Naive B cell (primary cell): ENCODE measurements around the gene POLR2J. TPM values are rescaled to one million over a fixed set of nuclear protein-coding genes. Genes with fewer than 3 reads are reported as not detected.
"Not testable (repeated sequence)": the region's sequence is repeated elsewhere in the genome, so short reads cannot be mapped to it uniquely, and the experiment has no call there.

Experiments used
- ATAC-seq, 2 donors: fragments of 150-1000 bp; cut with Tn5 transposase; 2 replicates each; pipeline ENCODE4 v1.10.0; 2021; ENCODE audit warnings: low read depth in 2 of 2, mild to moderate bottlenecking in 2 of 2, moderate library complexity in 2 of 2
- DNase-seq: peaks from one replicate; pipeline ENCODE4 v3.0.0; 2022
- H3K27ac Mint-ChIP-seq, 6 donors: one replicate each; pipeline ENCODE4 v1.8.0; 2020 to 2022; ENCODE audit warnings: mild to moderate bottlenecking in 6 of 6, mixed read lengths in 6 of 6, moderate library complexity in 5 of 6, inconsistent platforms in 2 of 6
- H3K27me3 Mint-ChIP-seq, 3 donors: one replicate each; pipeline ENCODE4 v1.8.0; 2021 to 2022; ENCODE audit warnings: mixed read lengths in 3 of 3, mild to moderate bottlenecking in 1 of 3
- H3K36me3 Mint-ChIP-seq, 2 donors: one replicate each; pipeline ENCODE4 v1.8.0; 2020 to 2022; ENCODE audit warnings: mixed read lengths in 2 of 2, inconsistent platforms in 1 of 2, mild to moderate bottlenecking in 1 of 2
- H3K4me1 Mint-ChIP-seq, 3 donors: one replicate each; pipeline ENCODE4 v1.8.0; 2020 to 2022; ENCODE audit warnings: mixed read lengths in 3 of 3, inconsistent platforms in 1 of 3, mild to moderate bottlenecking in 1 of 3, moderate library complexity in 1 of 3
- H3K4me3 Mint-ChIP-seq, 8 donors: one replicate each; pipeline ENCODE4 v1.8.0; 2020 to 2022; ENCODE audit warnings: mild to moderate bottlenecking in 8 of 8, mixed read lengths in 8 of 8, moderate library complexity in 8 of 8, inconsistent platforms in 2 of 8
- H3K9me3 Mint-ChIP-seq, 7 donors: one replicate each; pipeline ENCODE4 v1.8.0; 2020 to 2022; ENCODE audit warnings: mixed read lengths in 7 of 7, mild to moderate bottlenecking in 5 of 7, inconsistent platforms in 2 of 7, moderate library complexity in 1 of 7
- polyA plus RNA-seq, 6 donors: library from polyadenylated mRNA; unstranded; fragments of 300-500 nt; fragmentation: Illumina TruSeq; gene quantifications; one replicate each; pipeline ENCODE4 v1.2.3, GENCODE V29; 2021; ENCODE audit warnings: low read depth in 6 of 6

POLR2J gene
- polyA plus RNA-seq, 6 donors from 2014 or later = 65.4 to 149 (median 107) TPM

DNA sequence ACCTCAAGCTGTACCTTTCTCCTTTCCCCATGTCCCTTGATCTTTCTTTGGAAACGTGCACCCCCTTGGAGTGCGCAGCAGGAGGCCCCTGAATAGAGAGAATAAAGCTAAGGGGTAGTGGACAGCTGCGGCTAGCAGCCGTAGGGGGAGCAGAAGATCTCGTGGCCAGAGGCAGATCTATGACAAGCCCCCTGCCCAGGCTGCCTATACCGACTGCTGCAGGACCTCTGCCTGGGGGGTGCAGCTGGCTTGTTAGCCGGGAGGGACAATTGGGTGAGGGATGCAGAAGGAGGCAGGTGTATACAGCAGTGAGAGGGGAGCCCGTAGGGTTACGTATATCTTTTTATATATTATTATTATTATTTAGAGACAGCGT lies 475 bp upstream of the POLR2J start:
- Mint-ChIP-seq H3K4me3 (peak overlapping the region in 1 of 8 donors; percentile 78), H3K27ac (peak overlapping the region in 1 of 6 donors; percentile 77)
- H3K4me1 Mint-ChIP-seq, H3K9me3 Mint-ChIP-seq, DNase-seq, H3K36me3 Mint-ChIP-seq, H3K27me3 Mint-ChIP-seq: not testable (repeated sequence)
- peak; percentile 6 to 13 for ATAC-seq

DNA sequence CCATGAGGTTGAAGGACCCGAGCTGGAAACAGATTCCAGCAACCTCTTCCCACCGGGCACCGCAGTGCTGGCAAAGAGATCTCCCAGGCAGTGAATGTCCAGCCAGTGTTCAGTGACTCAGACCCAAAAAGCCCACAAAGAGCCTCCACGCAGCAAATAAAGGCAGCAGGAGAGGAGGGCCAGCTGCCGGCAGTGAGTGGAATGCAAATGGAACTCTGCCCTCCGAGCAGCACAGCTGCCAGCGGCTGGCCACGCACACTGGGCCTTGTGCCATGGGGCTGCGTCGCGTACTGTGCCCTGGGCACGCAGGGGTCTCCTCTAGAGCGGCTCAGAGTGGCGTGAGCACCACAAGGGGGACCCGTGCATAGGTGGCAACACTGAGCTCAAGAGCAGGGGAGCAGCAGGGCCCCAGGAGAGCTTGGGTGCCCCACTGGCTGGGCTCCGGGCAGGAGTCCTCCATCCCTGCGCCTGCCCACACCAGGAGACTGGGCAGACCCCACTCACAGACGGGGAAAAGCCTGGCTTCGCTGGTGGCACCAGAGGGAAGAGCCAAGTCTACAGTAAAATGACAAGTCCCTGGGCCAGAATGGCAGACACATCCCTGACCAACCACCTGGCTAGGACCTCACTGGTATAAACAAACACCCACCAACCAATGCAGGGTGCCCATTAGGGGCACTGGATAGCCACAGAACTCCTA lies 3.8 kb downstream of the POLR2J start:
- not testable (repeated sequence) for H3K4me3 Mint-ChIP-seq, H3K4me1 Mint-ChIP-seq, H3K36me3 Mint-ChIP-seq, H3K27ac Mint-ChIP-seq, H3K27me3 Mint-ChIP-seq, H3K9me3 Mint-ChIP-seq, DNase-seq, ATAC-seq

DNA sequence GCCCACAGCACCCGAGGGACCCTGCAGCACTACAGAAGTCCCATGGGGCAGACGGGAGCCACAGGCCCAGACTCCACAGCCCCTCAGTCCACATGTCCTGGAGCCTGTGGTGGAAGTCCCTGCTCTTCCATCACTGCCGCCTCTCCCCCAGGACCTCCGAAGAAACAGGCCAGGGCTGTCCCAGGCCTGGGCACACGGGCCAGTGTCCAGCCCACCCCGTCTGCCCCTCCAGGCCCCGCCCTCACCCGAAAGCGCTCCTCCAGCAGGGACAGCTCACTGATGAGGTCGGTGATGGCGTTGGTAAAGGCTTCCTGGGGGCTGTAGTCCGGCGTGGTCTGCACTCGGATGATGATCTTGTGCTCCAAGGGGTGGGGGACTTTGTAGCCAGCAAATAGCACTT lies 4.6 kb downstream of the POLR2J start:
- H3K27me3 Mint-ChIP-seq, H3K36me3 Mint-ChIP-seq, H3K4me1 Mint-ChIP-seq, H3K27ac Mint-ChIP-seq, DNase-seq, H3K9me3 Mint-ChIP-seq, ATAC-seq, H3K4me3 Mint-ChIP-seq: not testable (repeated sequence)

DNA sequence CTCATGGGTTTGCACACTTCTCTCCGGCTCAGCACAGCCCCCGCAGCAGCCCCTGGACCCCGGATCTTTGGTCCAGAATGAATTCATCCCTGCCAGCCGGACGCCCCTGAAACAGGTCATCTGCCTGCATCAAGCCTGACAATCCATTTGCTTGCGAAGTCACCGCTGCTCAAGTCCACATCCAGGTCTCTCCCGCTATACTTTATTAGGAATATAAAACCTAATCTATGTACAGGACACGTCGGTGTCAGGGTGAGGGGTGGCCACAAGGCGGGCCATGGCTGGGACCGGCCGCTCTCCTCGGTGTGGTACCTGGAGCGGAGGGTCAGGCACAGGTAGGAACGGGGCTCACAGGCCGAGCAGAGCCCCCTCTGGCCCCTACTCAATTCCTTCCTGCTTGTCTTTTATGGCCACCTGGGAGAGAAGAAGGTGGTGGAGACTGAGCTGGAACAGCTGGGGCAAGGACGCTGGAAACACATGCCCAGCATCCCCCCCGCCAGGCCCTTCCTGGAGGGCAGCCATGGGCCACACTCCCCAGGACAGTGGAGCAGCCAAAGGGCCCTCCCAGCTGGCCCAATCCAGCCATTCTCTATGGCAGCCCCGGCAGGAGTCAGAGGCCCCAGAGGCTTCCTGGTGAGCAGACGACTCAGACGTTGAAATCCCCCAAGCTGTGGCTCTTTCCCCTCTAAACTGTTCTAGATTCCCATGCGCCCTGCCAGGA lies 5.3 kb downstream of the POLR2J start:
- no peaks in the 10 kb centered on the region for H3K9me3 Mint-ChIP-seq
- H3K4me3 Mint-ChIP-seq = peak overlapping the region in 1 of 8 donors; percentile 47
- DNase-seq = no peak
- peak overlapping the region in 2 of 6 donors; percentile 18 to 47 for H3K27ac Mint-ChIP-seq
- no peaks in the 10 kb centered on the region for H3K27me3 Mint-ChIP-seq
- H3K36me3 Mint-ChIP-seq = no peaks in the 10 kb centered on the region
- ATAC-seq = no peak
- peaks cover 0 to 8% (median 0%) of the 10 kb centered on the region in 3 donors for H3K4me1 Mint-ChIP-seq

DNA sequence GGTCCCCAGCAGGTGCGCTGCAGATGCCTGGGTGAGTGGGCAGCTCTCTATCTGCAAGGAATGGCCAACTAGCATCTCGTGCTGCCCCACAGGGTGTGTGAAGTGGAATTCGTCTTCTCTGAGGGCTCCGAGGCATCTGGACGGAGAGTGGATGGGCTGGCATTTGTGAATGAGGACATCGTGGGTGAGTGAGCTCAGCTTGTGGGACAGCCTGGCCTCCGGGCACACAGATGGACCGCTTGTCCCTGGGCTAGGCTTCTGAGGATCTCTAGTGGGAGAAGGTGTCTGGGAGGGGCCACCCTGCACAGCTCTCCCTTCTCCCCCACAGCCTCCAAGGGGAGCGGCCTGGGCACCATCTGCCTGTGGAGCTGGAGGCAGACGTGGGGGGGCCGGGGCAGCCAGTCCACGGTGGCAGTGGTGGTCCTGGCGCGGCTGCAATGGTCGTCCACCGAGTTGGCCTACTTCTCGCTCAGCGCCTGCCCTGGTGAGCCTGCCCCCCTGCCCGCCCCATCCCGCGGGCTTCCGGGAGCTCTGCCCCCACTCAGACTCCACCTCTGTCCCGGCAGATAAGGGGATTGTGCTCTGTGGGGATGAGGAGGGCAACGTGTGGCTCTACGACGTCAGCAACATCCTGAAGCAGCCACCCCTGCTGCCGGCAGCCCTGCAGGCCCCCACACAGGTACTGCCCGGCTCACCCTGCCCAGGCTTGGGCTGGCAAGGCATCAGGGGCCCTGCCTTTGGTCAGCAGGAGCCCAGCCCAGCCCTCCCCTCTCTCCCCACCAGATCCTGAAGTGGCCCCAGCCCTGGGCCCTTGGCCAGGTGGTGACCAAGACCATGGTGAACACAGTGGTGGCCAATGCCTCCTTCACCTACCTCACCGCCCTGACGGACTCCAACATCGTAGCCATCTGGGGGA lies 6.3 kb downstream of the POLR2J start:
- Mint-ChIP-seq H3K4me3 (peak overlapping the region in 1 of 8 donors; percentile 49), H3K27ac (peak overlapping the region in 2 of 6 donors; percentile 70 to 84), H3K27me3 (no peaks in the 10 kb centered on the region), H3K4me1 (peaks cover 0 to 8% (median 2%) of the 10 kb centered on the region in 3 donors), H3K36me3 (no peaks in the 10 kb centered on the region), H3K9me3 (no peaks in the 10 kb centered on the region)
- ATAC-seq = no peak
- no peak for DNase-seq

DNA sequence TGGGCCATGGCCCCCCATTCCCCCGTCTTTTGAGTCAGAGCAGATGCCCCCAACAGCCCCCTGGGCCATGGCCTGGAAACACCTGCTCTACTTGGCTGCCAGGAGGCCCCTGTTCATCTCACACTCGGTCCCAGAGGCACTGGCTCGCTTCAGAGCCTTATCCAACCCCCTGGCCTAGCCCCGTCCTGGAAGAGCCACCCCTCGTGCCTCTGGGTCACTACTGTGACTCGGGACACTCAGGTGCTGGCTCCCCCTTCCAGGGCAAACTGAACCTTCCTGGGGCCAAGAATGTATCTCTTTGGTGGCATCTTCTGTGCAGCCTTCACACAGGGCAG lies 7.0 kb downstream of the POLR2J start:
- no peaks in the 10 kb centered on the region for H3K36me3 Mint-ChIP-seq
- DNase-seq (no peak), ATAC-seq (no peak)
- H3K9me3 Mint-ChIP-seq = no peaks in the 10 kb centered on the region
- peaks cover 3 to 10% (median 8%) of the 10 kb centered on the region in 3 donors for H3K4me1 Mint-ChIP-seq
- peak overlapping the region in 2 of 6 donors; percentile 70 to 84 for H3K27ac Mint-ChIP-seq
- no peaks in the 10 kb centered on the region for H3K27me3 Mint-ChIP-seq
- H3K4me3 Mint-ChIP-seq = peak overlapping the region in 1 of 8 donors; percentile 49

DNA sequence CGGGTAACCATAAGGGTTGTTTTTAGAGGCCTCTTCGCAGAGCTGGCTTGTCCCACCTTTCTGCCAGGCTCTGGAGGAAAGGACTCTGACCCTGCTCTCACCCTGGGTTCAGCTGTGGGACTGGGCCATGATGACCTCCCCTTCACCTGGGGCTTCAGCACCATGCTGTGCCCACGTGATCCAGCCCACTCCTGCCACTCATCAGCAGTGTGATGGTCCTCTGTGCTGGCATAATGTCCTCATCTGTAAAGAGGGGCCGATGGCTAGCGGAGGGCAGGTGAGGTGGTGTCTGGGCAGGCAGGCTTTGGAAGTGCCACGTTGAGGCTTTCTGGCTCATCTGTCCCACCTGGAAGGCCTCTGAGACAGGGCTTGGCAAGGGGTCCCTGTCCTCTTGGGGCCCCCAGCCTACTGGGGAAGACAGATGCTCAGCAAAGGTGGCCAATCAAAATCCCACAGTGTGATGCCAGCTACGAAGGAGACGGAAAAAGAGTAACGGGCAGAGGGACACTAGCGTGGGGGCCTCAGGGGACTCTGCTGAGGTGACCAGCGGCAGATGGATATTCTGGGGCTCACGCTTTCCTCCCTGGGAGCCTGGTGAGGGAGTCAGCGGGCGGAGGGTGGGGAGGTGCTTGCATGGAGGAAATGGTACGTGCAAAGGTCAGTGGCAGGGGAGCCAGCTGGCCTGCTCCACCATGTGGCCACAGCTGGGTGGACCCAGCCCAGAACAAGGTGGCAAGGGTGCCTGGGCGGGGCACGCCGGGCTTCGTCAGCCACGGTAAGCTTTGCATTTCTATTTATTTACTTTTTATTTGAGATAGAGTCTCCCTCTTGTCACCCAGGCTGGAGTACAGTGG lies 8.5 kb downstream of the POLR2J start:
- peak overlapping the region in 1 of 6 donors; percentile 24 for H3K27ac Mint-ChIP-seq
- no peaks in the 10 kb centered on the region for H3K27me3 Mint-ChIP-seq
- peaks cover 15 to 23% (median 17%) of the 10 kb centered on the region in 3 donors for H3K4me1 Mint-ChIP-seq
- peak overlapping the region in 1 of 8 donors; percentile 41 for H3K4me3 Mint-ChIP-seq
- DNase-seq = no peak
- no peak for ATAC-seq
- no peaks in the 10 kb centered on the region for H3K9me3 Mint-ChIP-seq
- no peaks in the 10 kb centered on the region for H3K36me3 Mint-ChIP-seq

DNA sequence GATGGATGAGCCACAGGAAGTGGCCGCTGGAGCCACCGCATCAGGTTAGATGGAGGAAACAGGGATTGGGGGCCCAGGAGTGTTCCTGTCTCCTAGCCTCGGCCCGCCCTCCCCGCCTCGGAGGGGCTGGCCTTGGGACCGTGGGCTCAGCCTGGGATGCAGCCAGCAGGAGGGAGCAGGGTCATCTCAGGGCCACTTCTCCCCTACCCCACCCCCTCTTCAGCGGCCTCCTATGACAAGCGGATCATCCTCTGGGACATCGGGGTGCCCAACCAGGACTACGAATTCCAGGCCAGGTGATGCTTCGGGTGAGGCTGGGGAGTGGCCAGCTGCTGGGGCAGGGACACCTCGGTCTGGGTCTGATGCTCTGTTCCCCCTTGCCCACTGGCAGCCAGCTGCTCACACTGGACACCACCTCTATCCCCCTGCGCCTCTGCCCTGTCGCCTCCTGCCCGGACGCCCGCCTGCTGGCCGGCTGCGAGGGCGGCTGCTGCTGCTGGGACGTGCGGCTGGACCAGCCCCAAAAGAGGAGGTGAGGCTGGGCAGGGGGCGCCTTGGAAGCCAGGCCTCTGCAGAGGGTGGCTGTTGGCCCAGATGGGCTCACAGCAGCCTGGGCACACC lies 9.3 kb downstream of the POLR2J start:
- DNase-seq (no peak), ATAC-seq (no peak)
- no peaks in the 10 kb centered on the region for H3K27me3 Mint-ChIP-seq
- no peak overlapping the region for H3K27ac Mint-ChIP-seq
- no peak overlapping the region for H3K4me3 Mint-ChIP-seq
- no peaks in the 10 kb centered on the region for H3K9me3 Mint-ChIP-seq
- peaks cover 15 to 24% (median 17%) of the 10 kb centered on the region in 3 donors for H3K4me1 Mint-ChIP-seq
- H3K36me3 Mint-ChIP-seq = no peaks in the 10 kb centered on the region

DNA sequence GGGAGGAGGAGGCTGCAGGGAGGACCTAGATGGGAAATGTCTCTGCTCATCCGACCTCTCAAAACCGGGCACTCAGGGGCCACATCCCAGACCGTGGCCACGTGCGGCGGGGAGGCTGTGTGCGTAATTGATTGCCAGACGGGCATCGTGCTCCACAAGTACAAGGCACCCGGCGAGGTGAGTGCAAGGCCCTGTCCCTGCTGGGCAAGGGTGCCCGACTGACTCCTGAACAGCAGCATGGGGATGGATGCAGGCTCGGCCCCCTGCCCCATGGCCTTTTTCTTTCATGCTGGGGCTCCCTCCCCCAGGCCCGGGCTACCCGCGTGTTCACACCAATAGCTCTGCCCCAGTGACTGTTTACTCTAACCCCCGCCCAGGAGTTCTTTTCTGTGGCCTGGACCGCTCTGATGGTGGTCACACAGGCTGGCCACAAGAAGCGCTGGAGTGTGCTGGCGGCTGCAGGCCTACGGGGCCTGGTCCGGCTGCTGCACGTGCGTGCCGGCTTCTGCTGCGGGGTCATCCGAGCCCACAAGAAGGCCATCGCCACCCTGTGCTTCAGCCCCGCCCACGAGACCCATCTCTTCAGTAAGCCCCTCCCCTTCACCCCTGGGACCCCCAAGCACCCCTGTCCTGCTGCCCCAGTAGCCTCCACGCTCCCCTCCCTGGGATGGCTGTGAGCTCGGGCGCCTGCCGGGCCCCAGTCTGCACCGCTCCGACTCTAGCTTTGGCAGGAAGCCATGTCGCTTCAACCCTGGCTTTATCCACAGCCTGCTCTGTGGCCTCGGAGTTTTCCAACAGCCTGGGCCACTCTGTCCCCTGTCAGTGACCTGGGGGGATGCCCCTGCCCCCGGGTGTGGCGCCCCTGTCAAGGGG lies 10.0 kb downstream of the POLR2J start:
- Mint-ChIP-seq H3K36me3 (no peaks in the 10 kb centered on the region), H3K27ac (no peak overlapping the region), H3K4me3 (no peak overlapping the region), H3K9me3 (no peaks in the 10 kb centered on the region), H3K4me1 (peaks cover 21 to 30% (median 21%) of the 10 kb centered on the region in 3 donors), H3K27me3 (no peaks in the 10 kb centered on the region)
- no peak for ATAC-seq
- DNase-seq = no peak

DNA sequence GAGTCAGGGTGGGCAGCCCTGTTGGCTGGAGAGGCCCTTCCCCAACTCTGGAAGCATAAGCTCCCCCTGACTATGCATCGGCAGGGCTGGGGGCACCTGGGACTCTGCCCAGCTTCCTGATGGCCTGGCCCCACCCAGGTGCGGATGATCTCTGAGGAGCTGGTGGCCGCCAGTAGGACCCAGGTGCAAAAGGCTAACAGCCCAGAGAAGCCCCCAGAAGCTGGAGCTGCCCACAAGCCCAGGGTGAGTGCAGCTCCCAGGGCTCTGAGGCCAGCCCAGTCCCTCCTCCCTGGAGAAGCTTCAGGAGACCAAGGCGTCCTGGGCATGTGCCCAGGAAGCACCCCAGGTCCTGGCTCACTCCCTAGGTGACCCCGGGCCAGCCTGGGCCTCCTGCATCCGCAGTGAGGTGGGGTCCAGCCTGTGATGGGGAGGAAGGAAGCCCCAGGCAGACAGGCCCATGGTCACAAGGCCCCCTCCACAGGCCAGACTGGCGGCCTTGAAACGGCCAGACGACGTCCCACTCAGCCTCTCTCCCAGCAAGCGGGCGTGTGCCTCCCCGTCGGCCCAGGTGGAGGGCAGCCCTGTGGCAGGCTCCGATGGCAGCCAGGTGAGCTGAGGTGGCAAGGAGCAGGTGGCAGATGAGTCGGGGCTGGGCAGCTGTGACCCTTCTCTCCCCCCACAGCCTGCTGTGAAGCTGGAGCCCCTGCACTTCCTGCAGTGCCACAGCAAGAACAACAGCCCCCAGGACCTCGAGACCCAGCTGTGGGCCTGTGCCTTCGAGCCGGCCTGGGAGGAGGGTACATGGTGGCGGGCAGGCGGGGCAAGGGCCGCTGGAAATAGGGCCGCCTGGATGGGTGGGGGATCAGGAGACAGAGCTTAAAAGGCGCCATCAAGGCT lies 10.9 kb downstream of the POLR2J start:
- ATAC-seq (no peak), DNase-seq (no peak)
- no peaks in the 10 kb centered on the region for H3K27me3 Mint-ChIP-seq
- no peak overlapping the region for H3K27ac Mint-ChIP-seq
- H3K9me3 Mint-ChIP-seq = no peaks in the 10 kb centered on the region
- H3K4me3 Mint-ChIP-seq = peak overlapping the region in 1 of 8 donors; percentile 44
- peaks cover 23 to 36% (median 23%) of the 10 kb centered on the region in 3 donors for H3K4me1 Mint-ChIP-seq
- no peaks in the 10 kb centered on the region for H3K36me3 Mint-ChIP-seq

DNA sequence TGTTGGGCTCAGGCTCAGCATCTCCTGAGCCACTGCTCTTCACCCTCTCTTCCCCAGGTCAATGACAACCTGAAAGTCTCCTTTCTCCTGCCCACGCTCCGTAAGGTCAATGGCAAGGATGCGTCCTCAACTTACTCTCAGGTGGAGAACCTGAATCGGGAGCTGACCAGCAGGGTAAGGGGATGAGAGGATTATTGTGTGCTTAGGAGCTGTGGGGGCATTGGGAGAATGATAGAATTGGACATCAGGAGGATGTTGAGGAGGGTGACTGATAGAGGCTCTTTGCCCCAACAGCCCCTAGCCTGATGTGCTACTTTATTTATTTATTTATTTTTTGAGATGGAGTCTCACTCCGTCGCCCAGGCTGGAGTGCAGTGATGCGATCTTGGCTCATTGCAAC lies 12.6 kb downstream of the POLR2J start:
- peak overlapping the region; percentile 81 to 95 (median 87) for H3K4me3 Mint-ChIP-seq
- no peaks in the 10 kb centered on the region for H3K9me3 Mint-ChIP-seq
- no peaks in the 10 kb centered on the region for H3K36me3 Mint-ChIP-seq
- DNase-seq = no peak
- no peak for ATAC-seq
- peaks cover 23 to 47% (median 35%) of the 10 kb centered on the region in 3 donors for H3K4me1 Mint-ChIP-seq
- H3K27ac Mint-ChIP-seq = peak overlapping the region in 4 of 6 donors; percentile 33 to 84 (median 66)
- H3K27me3 Mint-ChIP-seq = no peaks in the 10 kb centered on the region
